Neuron (in vitro differentiated cells): ENCODE results near the gene SSR4.
"Not testable (repeated sequence)": the region's sequence is repeated elsewhere in the genome, so short reads cannot be mapped to it uniquely, and the experiment has no call there.

Source experiments
- H2AFZ ChIP-seq: one replicate; pipeline ENCODE4 v1.6.1; 2013; ENCODE audit warnings: low read depth, mild to moderate bottlenecking, inconsistent platforms, low read length, moderate library complexity
- H3K27me3 ChIP-seq: one replicate; pipeline ENCODE4 v1.6.1; 2013; ENCODE audit warnings: low read length; ENCODE audit not compliant: insufficient read depth
- H3K36me3 ChIP-seq: one replicate; pipeline ENCODE4 v1.6.1; 2013; ENCODE audit warnings: low read length; ENCODE audit not compliant: insufficient read depth
- H3K4me1 ChIP-seq: one replicate; pipeline ENCODE4 v1.6.1; 2013; ENCODE audit warnings: low read length; ENCODE audit not compliant: insufficient read depth
- H3K4me3 ChIP-seq: 2 replicates; pipeline ENCODE4 v1.5.1; 2013; ENCODE audit warnings: mild to moderate bottlenecking, low read length, moderate library complexity
- H3K9me3 ChIP-seq: one replicate; pipeline ENCODE4 v1.6.1; 2013; ENCODE audit warnings: low read length

SSR4 gene

DNA sequence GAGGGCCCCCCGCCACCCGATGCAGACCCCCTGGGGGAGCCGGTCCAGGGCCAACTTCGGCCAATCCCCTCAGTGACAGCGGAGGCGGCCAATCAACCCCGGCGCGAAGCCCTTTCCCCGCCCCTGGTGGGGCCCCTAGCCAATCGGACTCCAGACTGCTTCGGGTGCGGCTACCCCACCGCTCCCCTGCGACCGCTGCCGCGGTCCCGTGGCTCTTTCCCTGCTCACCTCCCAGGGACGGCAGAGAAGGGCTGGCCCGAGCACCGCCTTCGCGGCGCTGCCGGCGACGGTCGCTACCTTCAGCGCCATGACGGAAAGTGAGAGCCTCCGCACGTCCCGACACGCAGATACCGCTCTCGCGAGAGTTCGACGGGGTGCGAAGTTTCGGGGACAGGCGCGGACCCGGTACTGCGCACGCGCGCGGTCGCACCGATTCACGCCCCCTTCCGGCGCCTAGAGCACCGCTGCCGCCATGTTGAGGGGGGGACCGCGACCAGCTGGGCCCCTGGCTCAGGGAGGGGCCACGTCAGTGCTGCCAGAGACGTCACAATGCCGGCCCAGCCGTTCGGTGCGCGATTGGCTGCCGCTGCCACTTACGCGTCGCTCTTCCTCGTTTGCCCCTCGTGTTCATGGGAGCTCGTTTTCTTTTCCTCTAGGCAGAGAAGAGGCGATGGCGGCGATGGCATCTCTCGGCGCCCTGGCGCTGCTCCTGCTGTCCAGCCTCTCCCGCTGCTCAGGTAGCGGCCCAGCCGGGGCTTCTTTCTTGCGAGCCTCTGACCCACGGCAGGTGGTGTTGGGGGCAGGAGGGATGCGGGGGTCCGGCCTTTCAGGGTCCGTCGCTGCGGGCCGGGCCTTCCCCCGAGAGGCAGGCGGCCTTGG lies at the start of gene SSR4, which contains the start of gene IDH3G:
Gene SSR4 (plus strand): TSS at position 651 of the 879 bp plus-strand sequence. CDS start 20 bp downstream, at position 671.
Gene IDH3G (minus strand): TSS at position 358 of the 879 bp plus-strand sequence. CDS start 49 bp downstream, at position 309.
- H3K4me1 ChIP-seq, result peaks cover 17% of the 10 kb centered on the region
- H2AFZ ChIP-seq, result no peak within 1 kb of the TSS
- peaks cover 3% of the 10 kb centered on the region for H3K27me3 ChIP-seq
- H3K9me3 ChIP-seq, result no peaks in the 10 kb centered on the region
- H3K36me3 ChIP-seq, result peaks cover 11% of the 10 kb centered on the region
- peak within 1 kb of the TSS; percentile 75 for H3K4me3 ChIP-seq

DNA sequence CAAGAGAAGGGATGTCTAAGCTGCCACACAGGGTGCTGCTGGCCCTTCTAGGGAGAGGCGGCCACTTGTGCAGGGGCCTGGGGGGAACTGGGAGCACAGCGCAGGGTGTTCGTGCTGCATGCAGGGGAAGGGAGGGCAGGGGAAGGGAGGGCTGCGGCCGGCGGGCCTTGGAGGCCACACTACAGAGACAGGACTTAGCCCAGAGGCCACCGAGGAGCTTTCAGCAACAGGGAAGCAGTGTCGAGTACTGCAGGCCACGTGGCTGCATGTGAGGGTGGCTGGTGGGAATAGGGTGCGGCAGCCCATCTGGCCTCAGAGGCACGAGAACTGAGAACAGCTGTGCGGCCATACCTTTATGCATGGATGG lies 49.4 kb upstream of the SSR4 start:
- H3K36me3 ChIP-seq, H3K4me3 ChIP-seq, H2AFZ ChIP-seq, H3K4me1 ChIP-seq, H3K27me3 ChIP-seq, H3K9me3 ChIP-seq: not testable (repeated sequence)

DNA sequence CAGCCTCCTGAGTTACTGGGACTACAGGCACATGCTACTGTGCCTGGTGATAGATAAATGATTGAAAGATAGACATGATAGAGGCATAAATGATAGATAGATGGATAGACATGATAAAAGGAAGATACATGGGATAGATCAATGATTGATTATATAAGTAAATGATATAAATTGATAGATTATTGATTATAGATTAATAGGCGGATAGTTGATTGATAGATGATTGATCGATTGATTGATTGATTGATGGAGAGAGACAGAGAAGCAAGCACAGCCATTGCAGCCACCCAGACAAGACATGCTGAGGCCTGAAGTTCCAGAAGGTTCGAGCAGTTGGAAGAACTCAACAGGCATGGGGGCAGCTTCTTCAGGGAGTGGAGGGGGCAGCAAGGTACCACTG lies 48.1 kb upstream of the SSR4 start:
- Histone ChIP-seq H3K4me1 (no peaks in the 10 kb centered on the region), H3K27me3 (no peaks in the 10 kb centered on the region), H3K36me3 (no peaks in the 10 kb centered on the region), H3K4me3 (no peak overlapping the region), H2AFZ (no peak overlapping the region), H3K9me3 (peaks cover 2% of the 10 kb centered on the region)

DNA sequence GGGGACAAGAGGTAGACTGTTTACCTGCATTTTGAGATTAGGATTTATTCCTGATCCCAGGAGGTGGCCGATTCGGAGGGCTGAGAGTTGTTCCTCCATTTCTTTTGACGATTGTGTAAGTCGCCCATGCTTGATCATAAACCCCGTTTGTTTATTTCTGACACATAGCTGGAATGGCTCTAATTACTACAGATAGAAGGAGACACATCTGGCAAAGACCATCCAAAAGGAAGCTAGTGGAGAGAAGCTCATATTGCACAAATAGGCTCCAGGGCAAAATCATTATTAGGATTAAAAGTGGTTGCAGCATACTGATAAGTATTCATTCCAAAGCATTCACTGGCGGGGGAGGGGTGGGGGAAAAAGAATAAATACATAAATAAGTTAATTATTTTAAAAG lies 47.5 kb upstream of the SSR4 start:
- H3K9me3 ChIP-seq, H3K4me3 ChIP-seq, H3K27me3 ChIP-seq, H2AFZ ChIP-seq, H3K4me1 ChIP-seq, H3K36me3 ChIP-seq: not testable (repeated sequence)

DNA sequence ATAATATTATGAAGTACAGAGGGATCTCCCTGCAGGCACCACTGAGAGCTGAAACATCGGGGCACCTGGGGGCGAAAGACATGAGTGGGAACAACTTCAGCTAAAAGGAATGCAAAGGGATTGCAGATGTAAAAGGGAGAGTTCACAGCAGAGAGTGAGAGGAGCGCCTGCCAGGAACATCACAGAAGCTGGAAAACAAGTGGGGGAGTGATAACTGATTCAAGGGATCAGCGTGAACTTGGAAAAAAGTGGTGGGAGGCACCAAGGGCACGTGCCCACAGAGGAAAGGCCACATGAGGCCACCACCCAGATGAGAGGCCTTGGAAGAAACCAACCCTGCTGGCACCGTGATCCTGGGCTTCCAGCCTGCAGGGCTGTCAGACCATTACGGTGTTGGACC lies 45.5 kb upstream of the SSR4 start:
- H3K4me3 ChIP-seq, H3K36me3 ChIP-seq, H3K9me3 ChIP-seq, H3K27me3 ChIP-seq, H2AFZ ChIP-seq, H3K4me1 ChIP-seq: not testable (repeated sequence)

DNA sequence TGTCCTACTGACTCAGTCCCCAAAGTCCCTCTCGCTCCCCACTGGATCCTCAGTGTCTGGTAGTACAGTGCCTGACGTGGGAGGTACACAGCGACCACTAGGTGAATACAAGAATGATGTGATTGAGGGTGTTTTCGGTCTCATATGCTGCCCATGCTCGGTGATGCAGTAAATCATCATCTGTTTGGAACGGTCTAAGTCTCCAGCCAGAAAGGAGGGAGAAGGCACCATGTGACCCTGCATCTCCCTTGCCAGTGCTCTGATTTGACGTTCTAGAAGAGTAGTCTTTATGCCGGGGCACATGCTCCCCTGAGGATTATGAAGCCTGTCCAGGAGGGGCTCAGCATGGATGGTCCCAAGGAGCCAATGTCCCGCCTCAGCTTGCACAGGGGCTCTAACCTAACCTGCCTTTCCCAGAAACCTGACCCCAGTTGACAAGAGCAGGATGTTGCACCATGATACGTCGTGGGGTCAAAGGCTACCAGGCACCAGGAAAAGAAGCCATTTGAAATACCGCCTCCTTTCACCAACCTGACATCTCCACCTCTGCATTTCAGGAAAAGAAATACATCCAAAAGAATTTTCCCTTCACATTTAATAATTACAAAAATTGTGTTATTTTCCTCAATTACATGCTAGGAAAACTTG lies 44.2 kb upstream of the SSR4 start:
- H2AFZ ChIP-seq, result no peak overlapping the region
- H3K4me1 ChIP-seq, result no peaks in the 10 kb centered on the region
- no peak overlapping the region for H3K4me3 ChIP-seq
- H3K27me3 ChIP-seq, result no peaks in the 10 kb centered on the region
- H3K9me3 ChIP-seq, result peaks cover 2% of the 10 kb centered on the region
- H3K36me3 ChIP-seq, result no peaks in the 10 kb centered on the region

DNA sequence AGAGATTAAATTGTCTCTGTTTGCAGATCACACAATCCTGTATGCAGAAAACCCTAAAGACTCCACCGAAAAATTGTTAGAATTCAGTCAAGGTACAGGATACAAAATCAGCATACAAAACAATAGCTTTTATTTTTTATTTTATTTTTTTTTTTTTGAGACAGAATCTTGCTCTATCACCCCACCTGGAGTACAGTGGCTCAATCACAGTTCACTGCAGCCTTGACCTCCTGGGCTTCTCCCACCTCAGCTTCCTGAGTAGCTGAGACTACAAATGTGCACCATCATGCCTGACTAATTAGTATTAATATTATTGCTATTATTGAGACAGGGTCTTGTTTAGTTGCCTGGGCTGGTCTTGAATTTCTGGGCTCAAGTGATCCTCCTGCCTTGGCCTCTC lies 39.3 kb upstream of the SSR4 start:
- Histone ChIP-seq H2AFZ (no peak overlapping the region), H3K9me3 (peaks cover 4% of the 10 kb centered on the region), H3K27me3 (no peaks in the 10 kb centered on the region), H3K4me1 (no peaks in the 10 kb centered on the region), H3K4me3 (no peak overlapping the region), H3K36me3 (no peaks in the 10 kb centered on the region)

DNA sequence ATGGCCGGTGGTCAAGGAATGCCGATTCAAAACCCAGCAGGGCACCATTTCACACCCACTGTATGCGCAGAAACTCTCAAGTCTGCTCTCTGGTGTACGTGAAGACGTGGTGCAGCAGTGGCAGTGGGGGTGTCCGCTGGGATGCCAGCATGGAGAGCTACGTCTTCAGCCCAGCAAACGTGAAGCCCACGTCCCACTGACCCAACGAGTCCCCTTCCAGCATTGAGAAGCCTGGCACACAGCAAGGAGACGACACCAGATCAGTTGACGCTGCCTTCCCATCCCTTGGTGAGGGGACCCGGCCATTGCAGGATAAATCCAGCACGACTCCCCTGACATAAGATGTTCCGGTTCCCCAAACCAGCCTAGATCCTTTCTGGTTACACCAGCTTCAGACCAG lies 32.6 kb upstream of the SSR4 start:
- Histone ChIP-seq H3K36me3 (no peaks in the 10 kb centered on the region), H3K27me3 (no peaks in the 10 kb centered on the region), H3K4me1 (peaks cover 27% of the 10 kb centered on the region), H2AFZ (no peak overlapping the region), H3K9me3 (no peaks in the 10 kb centered on the region), H3K4me3 (no peak overlapping the region)

DNA sequence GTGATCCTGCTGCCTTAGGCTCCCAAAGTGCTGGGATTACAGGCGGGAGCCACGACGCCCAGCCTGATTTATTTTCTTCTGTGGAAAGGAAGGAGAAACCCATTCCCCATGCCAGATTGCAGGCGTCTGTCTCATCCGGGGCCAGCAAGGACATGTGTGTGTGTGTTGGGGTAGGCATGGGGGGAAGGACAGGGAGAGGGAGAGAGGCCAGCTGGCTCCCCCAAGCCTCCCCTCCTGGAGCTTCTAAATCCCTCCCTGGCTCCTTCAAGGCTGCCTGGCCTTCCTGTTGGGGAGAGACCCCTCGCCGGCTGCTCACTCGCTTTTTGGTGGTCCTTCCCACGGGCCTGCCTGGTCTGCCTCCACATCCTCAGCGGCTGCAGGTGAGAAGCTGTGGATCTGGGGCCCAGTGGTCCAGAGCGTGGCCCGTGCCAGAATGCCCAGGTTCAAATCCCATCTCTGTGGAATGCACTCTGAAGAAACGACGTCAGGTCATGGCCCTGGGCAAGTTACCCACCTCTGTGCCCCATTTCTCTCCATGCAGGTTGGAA lies 31.8 kb upstream of the SSR4 start:
- H3K4me1 ChIP-seq, result peaks cover 30% of the 10 kb centered on the region
- H2AFZ ChIP-seq, result no peak overlapping the region
- H3K36me3 ChIP-seq, result no peaks in the 10 kb centered on the region
- no peak overlapping the region for H3K4me3 ChIP-seq
- no peaks in the 10 kb centered on the region for H3K27me3 ChIP-seq
- no peaks in the 10 kb centered on the region for H3K9me3 ChIP-seq

DNA sequence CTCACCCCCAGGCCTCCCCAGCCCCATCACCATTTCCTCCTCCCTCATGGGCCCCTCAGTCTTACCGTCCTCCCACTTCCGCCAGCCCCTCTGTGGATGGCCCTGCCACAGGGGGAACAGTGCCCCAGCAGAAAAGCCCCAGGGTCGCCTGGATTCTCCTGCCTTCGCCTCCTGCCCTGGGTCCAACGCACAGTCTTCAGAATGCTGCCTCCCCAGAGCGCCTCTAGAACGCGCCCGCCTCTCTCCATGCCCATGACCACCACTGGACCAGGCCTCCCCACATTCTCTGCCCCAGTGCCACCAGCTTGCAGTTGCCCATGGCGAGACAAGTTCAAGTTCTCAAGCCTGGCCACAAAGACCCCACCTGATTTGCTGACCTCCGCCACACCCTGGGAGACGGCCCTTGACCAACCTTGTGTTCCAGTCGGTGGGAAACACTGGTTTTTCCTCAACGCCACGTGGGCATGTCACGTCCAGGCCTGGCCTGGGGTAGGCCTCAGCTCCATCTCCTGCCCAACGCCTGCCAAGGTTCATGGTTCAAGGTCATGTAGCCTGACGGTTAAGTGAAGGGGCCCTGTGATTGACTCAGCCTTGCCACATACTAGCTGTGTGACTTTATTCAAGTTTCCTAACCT lies 31.1 kb upstream of the SSR4 start:
- no peaks in the 10 kb centered on the region for H3K36me3 ChIP-seq
- H3K27me3 ChIP-seq, result no peaks in the 10 kb centered on the region
- H3K4me1 ChIP-seq, result peaks cover 30% of the 10 kb centered on the region
- no peak overlapping the region for H3K4me3 ChIP-seq
- H2AFZ ChIP-seq, result no peak overlapping the region
- no peaks in the 10 kb centered on the region for H3K9me3 ChIP-seq

DNA sequence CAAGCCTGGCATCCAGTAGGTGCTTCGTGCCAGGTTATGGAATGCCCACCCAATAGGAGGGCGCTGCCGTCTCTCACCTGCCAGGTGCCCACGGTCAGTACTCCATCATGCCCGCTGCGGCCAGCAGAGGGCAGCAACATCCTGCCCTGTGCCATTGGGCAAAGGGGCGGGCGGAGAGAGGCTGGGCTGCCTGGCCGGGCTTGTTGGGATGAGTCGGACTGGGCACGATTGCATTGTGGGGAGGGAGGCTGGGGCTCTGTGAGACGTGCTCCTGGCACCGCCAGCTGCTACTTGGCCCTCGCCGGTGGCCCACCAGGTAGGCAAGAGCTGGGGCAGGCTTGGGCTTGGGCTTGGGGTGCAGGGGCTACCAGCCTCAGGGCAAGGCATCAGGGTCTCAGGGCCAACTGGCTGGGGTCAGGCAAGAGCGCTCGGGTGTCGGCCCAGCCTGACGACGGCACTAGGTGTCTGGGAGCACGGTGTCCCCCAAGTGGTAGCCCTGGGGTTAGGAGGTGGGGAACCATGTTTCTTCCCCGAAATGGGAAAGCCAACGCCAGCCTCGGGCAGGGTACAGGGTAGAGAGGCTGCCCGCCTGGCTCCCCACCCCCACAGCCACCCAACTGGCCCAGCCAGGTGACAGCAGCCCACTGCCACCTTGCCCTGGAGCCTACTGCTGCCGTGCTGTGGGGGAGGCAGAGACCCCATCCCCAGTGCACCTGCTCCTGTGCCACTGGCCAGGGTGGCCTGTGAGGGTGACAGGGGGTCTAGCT lies 30.3 kb upstream of the SSR4 start, which contains the start of gene PLXNB3:
Gene PLXNB3 (plus strand): TSS at position 261 of the 767 bp plus-strand sequence. CDS start 1,287 bp downstream, outside the sequence.
- H3K27me3 ChIP-seq, result no peaks in the 10 kb centered on the region
- H3K4me3 ChIP-seq, result no peak within 1 kb of the TSS
- no peaks in the 10 kb centered on the region for H3K36me3 ChIP-seq
- H2AFZ ChIP-seq, result no peak within 1 kb of the TSS
- no peaks in the 10 kb centered on the region for H3K9me3 ChIP-seq
- H3K4me1 ChIP-seq, result peaks cover 30% of the 10 kb centered on the region

DNA sequence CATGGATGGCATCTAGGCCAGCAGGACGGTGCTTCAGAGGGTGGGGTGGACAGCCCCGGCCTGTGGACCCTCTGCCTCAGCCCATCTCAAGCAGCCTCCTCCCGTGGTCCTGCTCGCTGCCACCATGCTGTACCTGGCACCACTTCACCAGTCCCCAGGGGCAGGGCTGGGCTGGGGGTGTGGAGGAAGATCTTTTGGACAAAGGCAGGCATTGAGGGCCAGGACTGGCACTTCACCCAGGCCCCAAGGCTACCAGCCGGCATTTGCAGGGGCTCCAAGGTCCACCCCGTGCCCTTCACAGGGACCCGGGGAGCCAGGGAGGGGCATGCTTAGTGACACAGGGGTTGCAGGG lies 29.7 kb upstream of the SSR4 start:
- no peak overlapping the region for H3K4me3 ChIP-seq
- no peak overlapping the region for H2AFZ ChIP-seq
- no peaks in the 10 kb centered on the region for H3K36me3 ChIP-seq
- no peaks in the 10 kb centered on the region for H3K27me3 ChIP-seq
- no peaks in the 10 kb centered on the region for H3K9me3 ChIP-seq
- peaks cover 30% of the 10 kb centered on the region for H3K4me1 ChIP-seq
